ENCODE data around the gene RECQL.

DNA sequence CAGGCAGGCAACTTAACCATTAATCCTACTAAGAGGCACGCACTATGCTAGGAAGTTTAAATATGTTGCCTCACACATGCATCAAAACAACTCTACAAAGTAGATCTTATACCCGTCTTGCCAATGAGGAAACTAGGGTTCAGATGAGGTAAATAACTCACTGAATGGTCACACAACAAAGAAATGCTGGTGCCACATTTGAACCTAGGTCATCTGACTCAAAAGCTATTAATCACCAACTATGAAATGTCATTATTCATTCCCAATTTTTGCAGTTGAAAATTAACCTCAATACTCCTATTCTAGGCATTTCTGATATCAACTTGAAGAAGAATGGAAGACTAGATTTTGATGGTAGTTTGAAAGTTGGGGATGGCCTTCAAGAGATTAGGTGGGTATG lies 66.7 kb downstream of the RECQL start:
- TF ChIP-seq SUZ12 (IDR thresholded peaks at IDR 0.05; ENCODE audit: extremely low read depth, insufficient read depth, insufficient read length) (no peak), ZNF274 (IDR thresholded peaks at IDR 0.05; ENCODE audit: low read depth, low read length) (no peak), YY1 (IDR thresholded peaks at IDR 0.05; ENCODE audit: insufficient read depth, insufficient read length) (no peak)

Data from NT2/D1 (cell line).